ENCODE results near the gene FAM240A. TPM values are rescaled to one million over a fixed set of nuclear protein-coding genes. Genes with fewer than 3 reads are reported as not detected.
A peak's percentile ranks its signal among the peaks of the same experiment; 100 is the strongest.

The FAM240A gene
- total and polyA plus RNA-seq, 4 donors: not detected

GRCh38 chr3:46664971-46665762 lies 52.8 kb downstream of the FAM240A start:
- 73% methylated on average over 23 of the region's 23 CpGs for WGBS
- no peaks in the 10 kb centered on the region for H3K27me3 ChIP-seq (ENCODE audit: control insufficient read depth in 4 of 4, insufficient read depth in 4 of 4, low read length in 3 of 4)
- H3K4me1 ChIP-seq (ENCODE audit: control insufficient read depth in 4 of 4, insufficient read depth in 4 of 4, low read length in 3 of 4): peaks cover 5 to 36% (median 29%) of the 10 kb centered on the region in 4 donors
- TF ChIP-seq HNF4A (conservative IDR thresholded peaks at IDR 0.05) (no peak), EGR1 (IDR thresholded peaks at IDR 0.05; ENCODE audit: low read depth in 2 of 2) (no peak), FOXA1 (IDR thresholded peaks at IDR 0.05) (no peak), CTCF (IDR thresholded peaks at IDR 0.05; ENCODE audit: low read depth, low read length, missing input control) (no peak), RAD21 (IDR thresholded peaks at IDR 0.05) (no peak), NR2F2 (IDR thresholded peaks at IDR 0.05) (no peak), REST (IDR thresholded peaks at IDR 0.05) (no peak), HNF4G (IDR thresholded peaks at IDR 0.05) (no peak)
- no peaks in the 10 kb centered on the region for H3K9me3 ChIP-seq (ENCODE audit: control insufficient read depth in 4 of 4, low read length in 3 of 4)
- H3K36me3 ChIP-seq (ENCODE audit: control insufficient read depth in 4 of 4, insufficient read depth in 3 of 4, low read depth in 1 of 4, low read length in 3 of 4): peaks cover 0 to 3% (median 0%) of the 10 kb centered on the region in 4 donors
- H3K27ac ChIP-seq (ENCODE audit: low read depth in 1 of 2, low read length in 2 of 2): no peak overlapping the region
- no peak for DNase-seq (ENCODE audit: low spot score)
- H3K4me3 ChIP-seq (ENCODE audit: low read depth in 1 of 3, low read length in 3 of 3): no peak overlapping the region
- no peak overlapping the region for H3K9ac ChIP-seq (ENCODE audit: low read depth in 1 of 2, low read length in 2 of 2)

- no peak for TF ChIP-seq RAD21 (IDR thresholded peaks at IDR 0.05)
- TF ChIP-seq NR2F2 (IDR thresholded peaks at IDR 0.05): no peak
- TF ChIP-seq JUND (IDR thresholded peaks at IDR 0.05): no peak
- no peak for TF ChIP-seq HNF4A (conservative IDR thresholded peaks at IDR 0.05)
- TF ChIP-seq YY1 (IDR thresholded peaks at IDR 0.05): no peak
- peaks cover 5 to 29% (median 24%) of the 10 kb centered on the region in 4 donors for H3K4me1 ChIP-seq (ENCODE audit: control insufficient read depth in 4 of 4, insufficient read depth in 4 of 4, low read length in 3 of 4)
- no peak overlapping the region for H3K9ac ChIP-seq (ENCODE audit: low read depth in 1 of 2, low read length in 2 of 2)
- H3K9me3 ChIP-seq (ENCODE audit: control insufficient read depth in 4 of 4, low read length in 3 of 4): no peaks in the 10 kb centered on the region
- WGBS: 65% methylated on average over 9 of the region's 9 CpGs
- no peak overlapping the region for H3K27ac ChIP-seq (ENCODE audit: low read depth in 1 of 2, low read length in 2 of 2)
- no peak overlapping the region for H3K4me3 ChIP-seq (ENCODE audit: low read depth in 1 of 3, low read length in 3 of 3)
- no peaks in the 10 kb centered on the region for H3K27me3 ChIP-seq (ENCODE audit: control insufficient read depth in 4 of 4, insufficient read depth in 4 of 4, low read length in 3 of 4)
- DNase-seq (ENCODE audit: low spot score): no peak
- peaks cover 0 to 3% (median 0%) of the 10 kb centered on the region in 4 donors for H3K36me3 ChIP-seq (ENCODE audit: control insufficient read depth in 4 of 4, insufficient read depth in 3 of 4, low read depth in 1 of 4, low read length in 3 of 4)
Observed at GRCh38 chr3:46665763-46666452, 53.6 kb downstream of the FAM240A start.

GRCh38 chr3:46666453-46666845 lies 54.1 kb downstream of the FAM240A start:
- WGBS: 41% methylated on average over 7 of the region's 7 CpGs
- no peak for DNase-seq (ENCODE audit: low spot score)
- TF ChIP-seq YY1 (IDR thresholded peaks at IDR 0.05) (no peak), ATF3 (IDR thresholded peaks at IDR 0.05) (no peak), TAF1 (conservative IDR thresholded peaks at IDR 0.05) (no peak), FOXA2 (IDR thresholded peaks at IDR 0.05) (peak; percentile 59), SP1 (IDR thresholded peaks at IDR 0.05) (no peak), NR2F2 (IDR thresholded peaks at IDR 0.05) (no peak), RXRA (IDR thresholded peaks at IDR 0.05) (peak; percentile 28 to 76), RAD21 (IDR thresholded peaks at IDR 0.05) (no peak), EGR1 (IDR thresholded peaks at IDR 0.05; ENCODE audit: low read depth in 2 of 2) (no peak), FOXA1 (IDR thresholded peaks at IDR 0.05) (peak; percentile 39), MAX (IDR thresholded peaks at IDR 0.05) (no peak), REST (IDR thresholded peaks at IDR 0.05) (no peak), HNF4A (conservative IDR thresholded peaks at IDR 0.05) (peak; percentile 27 to 37), HNF4G (IDR thresholded peaks at IDR 0.05) (no peak), JUND (IDR thresholded peaks at IDR 0.05) (no peak)

More at GRCh38 chr3:46666453-46666845, 54.1 kb downstream of the FAM240A start:
- Histone ChIP-seq H3K9me3 (ENCODE audit: control insufficient read depth in 4 of 4, low read length in 3 of 4) (no peaks in the 10 kb centered on the region), H3K9ac (ENCODE audit: low read depth in 1 of 2, low read length in 2 of 2) (no peak overlapping the region), H3K4me3 (ENCODE audit: low read depth in 1 of 3, low read length in 3 of 3) (no peak overlapping the region), H3K27ac (ENCODE audit: low read depth in 1 of 2, low read length in 2 of 2) (no peak overlapping the region), H3K4me1 (ENCODE audit: control insufficient read depth in 4 of 4, insufficient read depth in 4 of 4, low read length in 3 of 4) (peaks cover 2 to 24% (median 18%) of the 10 kb centered on the region in 4 donors), H3K27me3 (ENCODE audit: control insufficient read depth in 4 of 4, insufficient read depth in 4 of 4, low read length in 3 of 4) (no peaks in the 10 kb centered on the region), H3K36me3 (ENCODE audit: control insufficient read depth in 4 of 4, insufficient read depth in 3 of 4, low read depth in 1 of 4, low read length in 3 of 4) (peaks cover 0 to 6% (median under 1%) of the 10 kb centered on the region in 4 donors)
